A549 treated with RU486 at 1 μM for 4 hours (cell line): Measurements from ENCODE around the gene BBS7. TPM values are rescaled to one million over a fixed set of nuclear protein-coding genes. Genes with fewer than 3 reads are reported as not detected.

Experiments
- total RNA-seq: library from RNA; stranded (reverse); fragments of 200-300 nt; extraction: Qiagen RNA extraction; gene quantifications from 5 replicates; pipeline ENCODE4 v1.2.3, GENCODE V29; 2022; ENCODE audit warnings: low read depth

The BBS7 gene, protein sequence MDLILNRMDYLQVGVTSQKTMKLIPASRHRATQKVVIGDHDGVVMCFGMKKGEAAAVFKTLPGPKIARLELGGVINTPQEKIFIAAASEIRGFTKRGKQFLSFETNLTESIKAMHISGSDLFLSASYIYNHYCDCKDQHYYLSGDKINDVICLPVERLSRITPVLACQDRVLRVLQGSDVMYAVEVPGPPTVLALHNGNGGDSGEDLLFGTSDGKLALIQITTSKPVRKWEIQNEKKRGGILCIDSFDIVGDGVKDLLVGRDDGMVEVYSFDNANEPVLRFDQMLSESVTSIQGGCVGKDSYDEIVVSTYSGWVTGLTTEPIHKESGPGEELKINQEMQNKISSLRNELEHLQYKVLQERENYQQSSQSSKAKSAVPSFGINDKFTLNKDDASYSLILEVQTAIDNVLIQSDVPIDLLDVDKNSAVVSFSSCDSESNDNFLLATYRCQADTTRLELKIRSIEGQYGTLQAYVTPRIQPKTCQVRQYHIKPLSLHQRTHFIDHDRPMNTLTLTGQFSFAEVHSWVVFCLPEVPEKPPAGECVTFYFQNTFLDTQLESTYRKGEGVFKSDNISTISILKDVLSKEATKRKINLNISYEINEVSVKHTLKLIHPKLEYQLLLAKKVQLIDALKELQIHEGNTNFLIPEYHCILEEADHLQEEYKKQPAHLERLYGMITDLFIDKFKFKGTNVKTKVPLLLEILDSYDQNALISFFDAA
- 12.0 to 13.7 TPM (median 12.9 TPM) in 5 replicates for total RNA-seq

DNA sequence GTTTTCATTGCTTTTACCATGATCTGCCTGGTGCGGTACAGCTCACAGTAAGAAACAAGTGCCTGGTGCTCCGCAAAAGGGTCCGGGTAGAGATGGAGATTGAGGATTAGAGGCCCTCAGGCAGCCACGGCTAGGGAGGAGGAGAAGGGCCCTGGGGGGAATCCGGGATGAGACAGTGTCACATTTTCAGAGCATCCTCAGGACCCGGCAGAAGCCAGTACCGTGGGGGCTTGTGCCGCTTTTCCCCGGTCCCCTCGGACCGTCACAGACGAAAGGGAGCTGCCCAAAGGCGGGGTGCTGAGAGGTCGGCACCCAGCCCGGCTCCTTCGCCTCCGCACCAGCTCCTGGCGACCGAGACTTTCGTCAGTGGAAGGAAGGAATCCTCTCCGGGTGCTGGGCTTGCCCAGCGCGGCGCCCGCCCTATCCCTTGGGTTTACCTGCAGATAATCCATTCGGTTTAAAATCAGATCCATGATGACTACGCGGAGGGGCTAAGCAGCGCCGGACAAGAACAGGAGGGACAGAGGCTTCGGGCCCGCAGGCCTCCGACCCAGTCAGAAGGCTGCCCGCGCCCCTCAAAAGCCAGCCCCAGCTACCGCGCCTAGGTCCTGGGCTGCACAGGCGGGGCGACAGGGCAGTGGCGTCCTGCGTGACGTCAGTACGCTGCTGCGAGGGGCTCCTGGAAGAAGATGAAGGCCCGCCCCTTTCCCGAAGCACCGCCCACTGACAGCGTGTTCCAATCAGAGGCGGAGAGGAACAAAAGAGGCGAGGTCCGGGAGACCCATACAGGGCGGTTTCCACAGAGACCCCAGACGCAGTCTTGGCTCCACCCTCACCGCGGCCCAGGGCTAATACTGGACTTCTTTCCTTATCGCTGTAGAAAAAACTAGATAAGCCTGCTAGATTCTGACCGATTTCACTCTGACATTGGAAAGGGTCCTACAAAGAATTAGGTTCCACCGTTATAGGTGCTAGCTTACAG, at the start of gene BBS7:
Gene BBS7 (minus strand): TSS at position 634 of the 982 bp plus-strand sequence. CDS start 161 bp downstream, at position 473.

DNA sequence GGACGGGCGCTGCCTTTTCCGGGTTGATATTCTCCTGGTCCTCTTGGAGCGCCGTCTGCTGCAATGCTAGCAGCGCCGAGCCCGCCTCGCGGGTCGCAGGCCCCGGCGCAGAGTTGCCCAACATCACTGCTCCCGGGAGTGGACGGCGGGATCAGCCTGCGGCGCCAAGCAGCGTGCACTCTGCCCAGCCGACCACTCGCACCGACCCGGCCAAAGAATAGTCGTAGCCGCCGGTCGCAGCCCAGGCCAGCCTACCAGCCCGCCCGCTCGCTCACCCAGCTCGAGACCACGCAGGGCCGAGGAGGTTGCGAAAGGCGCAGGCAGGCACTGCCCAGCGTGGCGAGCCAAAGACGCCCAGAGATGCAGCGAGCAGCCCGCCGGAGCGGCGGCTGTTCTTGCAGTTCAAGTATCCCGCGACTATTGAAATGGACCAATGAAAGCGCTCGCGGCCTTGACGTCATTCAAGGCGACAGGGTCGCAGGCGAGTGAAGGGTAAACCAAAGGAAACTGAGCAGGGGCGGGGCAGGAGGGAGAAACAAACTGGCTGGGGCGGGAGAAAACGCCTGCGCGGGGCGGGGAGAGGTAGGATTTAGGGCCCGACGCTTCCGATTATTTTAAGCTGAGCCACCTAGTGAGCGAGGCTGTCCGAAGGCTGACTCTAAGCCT, 46.6 kb downstream of the BBS7 start, which contains the start of gene CCNA2:
Gene CCNA2 (minus strand): TSS at position 379 of the 666 bp plus-strand sequence. CDS start 255 bp downstream, at position 124.

GRCh38 chr4:121800961-121801714, 69.1 kb downstream of the BBS7 start, which contains the start of gene EXOSC9:
Gene EXOSC9 (plus strand): TSS chr4:121801323. CDS start chr4:121801425, 102 bp downstream.

Other genes with a start within 250 kb of the BBS7 start
- gene ANXA5, start 173.5 kb downstream of the BBS7 start, total RNA-seq = 443 to 553 TPM (median 474 TPM) in 5 replicates
- 0.20 to 0.37 TPM (median 0.33 TPM) in 5 replicates for gene SMIM43, start 105.3 kb downstream of the BBS7 start, total RNA-seq
- 28.6 to 39.5 TPM (median 29.8 TPM) in 5 replicates for gene EXOSC9, start 69.2 kb downstream of the BBS7 start, total RNA-seq
- gene CCNA2, start 46.6 kb downstream of the BBS7 start, total RNA-seq = 29.9 to 51.0 TPM (median 47.8 TPM) in 5 replicates
- gene TRPC3, start 81.6 kb upstream of the BBS7 start, total RNA-seq = 0.07 to 0.16 TPM (median 0.08 TPM) in 3 of 5 replicates, not detected in the others